Thyroid gland (tissue), 4 donors: ENCODE data around the gene UBE2D1. TPM values are rescaled to one million over a fixed set of nuclear protein-coding genes. Genes with fewer than 3 reads are reported as not detected.
"Not testable (repeated sequence)": the region's sequence is repeated elsewhere in the genome, so short reads cannot be mapped to it uniquely, and the experiment has no call there.

Experiments
- DNase-seq, 2 donors: peaks; one replicate each; pipeline ENCODE4 v3.0.0-alpha.2; 2019
- H3K27ac ChIP-seq, 3 donors: fragments of 200-600 bp; sonication (generic); 1 replicate in 2 of 3; 2 replicates in 1 of 3; pipeline ENCODE4 v1.5.1; 2016 to 2019; ENCODE audit warnings: mild to moderate bottlenecking in 1 of 3, moderate library complexity in 1 of 3
- H3K27me3 ChIP-seq: fragments of 200-600 bp; sonication (generic); one replicate; pipeline ENCODE4 v1.5.1; 2019
- H3K36me3 ChIP-seq, 2 donors: fragments of 200-600 bp; sonication (generic); one replicate each; pipeline ENCODE4 v1.5.1; 2016 to 2019
- H3K4me1 ChIP-seq, 2 donors: fragments of 200-600 bp; sonication (generic); one replicate each; pipeline ENCODE4 v1.5.1; 2017 to 2019
- H3K4me3 ChIP-seq, 3 donors: fragments of 200-600 bp; sonication (generic); replicated peaks in 1 of 3; 1 replicate in 2 of 3; 2 replicates in 1 of 3; pipeline ENCODE4 v1.5.1; 2016; ENCODE audit warnings: mild to moderate bottlenecking in 1 of 3
- H3K9me3 ChIP-seq: fragments of 200-600 bp; sonication (generic); one replicate; pipeline ENCODE4 v1.5.1; 2017
- CTCF ChIP-seq, 6 experiments: fragments of 200-600 bp in 3 of 6; fragments of 450-650 bp in 3 of 6; sonication (generic) in 3 of 6; IDR thresholded peaks; one replicate each; pipeline ENCODE4 v1.5.1; 2016 to 2019; ENCODE audit warnings: antibody characterized with exemption in 6 of 6, mild to moderate bottlenecking in 2 of 6, inconsistent platforms in 1 of 6, moderate library complexity in 1 of 6
- POLR2A ChIP-seq, 2 donors: fragments of 450-650 bp; IDR thresholded peaks; one replicate each; pipeline ENCODE4 v1.6.1; 2017; ENCODE audit warnings: antibody characterized with exemption in 2 of 2, mild to moderate bottlenecking in 2 of 2, moderate library complexity in 1 of 2
- WGBS, 2 donors: methylation state at CpG; one replicate each; pipeline ENCODE4 v1.1.5; 2017; 5-methylcytosine and 5-hydroxymethylcytosine counted together
- intact Hi-C: fragments of 100-400 bp; cut with DNase I; formaldehyde crosslinking; loops from one replicate; pipeline ENCODE4 v1.15.1; 2023
- total RNA-seq, 4 donors: library from RNA; depleted of rRNA; stranded (reverse); fragments of >200 nt; gene quantifications; one replicate each; pipeline ENCODE4 v1.2.3, GENCODE V29; 2016

Gene UBE2D1
- total RNA-seq, 4 donors from 2014 or later = 11.3 to 25.4 (median 18.7) TPM

GRCh38 chr10:58415757-58416156 lies 81.0 kb downstream of the UBE2D1 start:
- H3K4me1 ChIP-seq = no peaks in the 10 kb centered on the region
- no peak overlapping the region for H3K4me3 ChIP-seq
- H3K27me3 ChIP-seq = no peaks in the 10 kb centered on the region
- no peak overlapping the region for H3K27ac ChIP-seq
- intact Hi-C loops = no loop called here
- no peaks in the 10 kb centered on the region for H3K9me3 ChIP-seq
- TF ChIP-seq CTCF (IDR thresholded peaks at IDR 0.05) = no peak
- TF ChIP-seq POLR2A (IDR thresholded peaks at IDR 0.05) = no peak
- H3K36me3 ChIP-seq = no peaks in the 10 kb centered on the region
- DNase-seq = no peak

- H3K36me3 ChIP-seq, H3K4me1 ChIP-seq, H3K27ac ChIP-seq, intact Hi-C loops, H3K9me3 ChIP-seq, H3K4me3 ChIP-seq, H3K27me3 ChIP-seq, DNase-seq: not testable (repeated sequence)
- WGBS, 2 donors = 87 to 92% methylated on average over 2 of the region's 2 CpGs
Observed at GRCh38 chr10:58417902-58418301, 83.1 kb downstream of the UBE2D1 start.

Other genes starting within 250 kb of the UBE2D1 start
- gene IPMK, start 67.1 kb upstream of the UBE2D1 start, total RNA-seq = 10 to 100 TPM in 1 of 4 donors, 1 to 10 TPM in 3; 6.3 to 11.7 (median 8.5) TPM
- gene CISD1, start 65.8 kb upstream of the UBE2D1 start, total RNA-seq = 10 to 100 TPM; 12.1 to 32.4 (median 29.0) TPM
- gene TFAM, start 50.4 kb downstream of the UBE2D1 start, total RNA-seq = 10 to 100 TPM; 23.1 to 33.8 (median 32.2) TPM
- 10 to 100 TPM in 3 of 4 donors, 1 to 10 TPM in 1; 9.3 to 20.8 (median 12.5) TPM for gene BICC1, start 177.9 kb downstream of the UBE2D1 start, total RNA-seq